K562 (cell line): Measurements from ENCODE around the gene PAIP2. TPM values are rescaled to one million over a fixed set of nuclear protein-coding genes. Genes with fewer than 3 reads are reported as not detected.

Experiments
- ATAC-seq: fragments of 200-7000 bp; cut with Tn5 transposase; 3 replicates; pipeline ENCODE4 v1.9.1; 2020; ENCODE audit warnings: moderate library complexity
- BruUV-seq: library from RNA; stranded (reverse); fragments of 400-500 nt; replicated peaks from 2 replicates; lab custom pipeline; 2021; lab: Mats Ljungman, UMichigan
- CTCF ChIA-PET: fragments of 300-600 bp; formaldehyde crosslinking; extraction: SDS; loops from one replicate; lab custom pipeline; 2021; ENCODE audit warnings: low intra/inter-chr PET ratio; lab: Yijun Ruan, JAX
- POLR2A ChIA-PET: fragments of 300-600, 350-650 bp; sonication (Branson Sonifier 250); formaldehyde crosslinking; extraction: SDS; loops from one replicate; lab custom pipeline; 2021; ENCODE audit warnings: antibody characterized with exemption, inconsistent platforms; lab: Yijun Ruan, JAX
- DNase-seq, 4 experiments: peaks; one replicate each; pipeline versions ENCODE4 v3.0.0 to v3.0.0-alpha.2; 2011 to 2018; ENCODE audit warnings: low spot score in 3 of 4, mixed read lengths in 3 of 4; ENCODE audit errors: extremely low read depth in 1 of 4
- FAIRE-seq: peaks from 2 replicates; lab custom pipeline; 2011; peaks lifted over from hg19 to GRCh38; lab: Jason Lieb, UNC
- H2AFZ ChIP-seq: 2 replicates; pipeline ENCODE4 v1.6.0; 2011; ENCODE audit warnings: low read depth, low read length, control low read depth, inconsistent platforms
- H3K27ac ChIP-seq: fragments of 200-600 bp; 3 replicates; pipeline ENCODE4 v1.8.0; 2011; ENCODE audit warnings: low read depth, mild to moderate bottlenecking, control low read depth, inconsistent platforms, low read length, moderate library complexity, mixed read lengths; ENCODE audit errors: extremely low read depth
- H3K27me3 ChIP-seq, 2 experiments: fragments of 300-600 bp in 1 of 2; 2 replicates in 1 of 2; 3 replicates in 1 of 2; pipeline versions ENCODE4 v1.6.0 to v1.8.0; 2011; ENCODE audit warnings: inconsistent platforms in 2 of 2, low read length in 2 of 2, mild to moderate bottlenecking in 1 of 2, mixed read lengths in 1 of 2, moderate library complexity in 1 of 2; ENCODE audit not compliant: control insufficient read depth in 2 of 2, insufficient read depth in 2 of 2
- H3K36me3 ChIP-seq: fragments of 300-600 bp; 3 replicates; pipeline ENCODE4 v1.8.0; 2011; ENCODE audit warnings: mild to moderate bottlenecking, low read length, inconsistent platforms; ENCODE audit not compliant: control insufficient read depth, insufficient read depth
- H3K4me1 ChIP-seq, 2 experiments: fragments of 200-600 bp in 1 of 2; replicated peaks in 1 of 2; 2 replicates in 1 of 2; 3 replicates in 1 of 2; pipeline versions ENCODE4 v1.5.1 to v1.8.0; 2011; ENCODE audit warnings: inconsistent platforms in 2 of 2, low read length in 2 of 2, mild to moderate bottlenecking in 1 of 2, mixed read lengths in 1 of 2, moderate library complexity in 1 of 2; ENCODE audit not compliant: control insufficient read depth in 2 of 2, insufficient read depth in 2 of 2
- H3K4me2 ChIP-seq: 2 replicates; pipeline ENCODE4 v1.6.1; 2011; ENCODE audit warnings: low read length, control low read depth, inconsistent platforms, mixed read lengths; ENCODE audit not compliant: insufficient read depth
- H3K4me3 ChIP-seq: fragments of 200-600 bp; sonication (generic), shearing (Covaris generic); 2 replicates; pipeline ENCODE4 v1.5.1; 2016; ENCODE audit warnings: control low read depth, inconsistent platforms
- H3K79me2 ChIP-seq: fragments of 200-600 bp; 3 replicates; pipeline ENCODE4 v1.8.0; 2011; ENCODE audit warnings: low read length, inconsistent platforms; ENCODE audit not compliant: control insufficient read depth, insufficient read depth
- H3K9ac ChIP-seq, 2 experiments: 2 replicates each; pipeline versions ENCODE4 v1.6.0 to v1.6.1; 2011; ENCODE audit warnings: low read depth in 2 of 2, low read length in 2 of 2, control low read depth in 1 of 2, inconsistent platforms in 1 of 2, mild to moderate bottlenecking in 1 of 2, mixed read lengths in 1 of 2; ENCODE audit not compliant: insufficient read depth in 1 of 2
- H3K9me1 ChIP-seq: one replicate; pipeline ENCODE4 v1.6.0; 2011; ENCODE audit warnings: inconsistent platforms, mild to moderate bottlenecking, low read length, moderate library complexity; ENCODE audit not compliant: control insufficient read depth, insufficient read depth
- H3K9me3 ChIP-seq: replicated peaks from 2 replicates; pipeline ENCODE4 v1.5.1; 2011; ENCODE audit warnings: low read depth, low read length, inconsistent platforms; ENCODE audit not compliant: control insufficient read depth, insufficient read depth
- H4K20me1 ChIP-seq: replicated peaks from 2 replicates; pipeline ENCODE4 v1.6.1; 2011; ENCODE audit warnings: low read length, inconsistent platforms, mixed read lengths; ENCODE audit not compliant: control insufficient read depth, insufficient read depth
- CBFB ChIP-seq: sonication (generic); formaldehyde crosslinking; IDR thresholded peaks from 2 replicates; pipeline ENCODE4 v1.4.0; 2020; ENCODE audit warnings: mild to moderate bottlenecking, missing genetic modification reagents
- CUX1 ChIP-seq: fragments of 200-800 bp; sonication (Bioruptor generic); IDR thresholded peaks from 2 replicates; pipeline ENCODE4 v1.6.1; 2016; ENCODE audit warnings: missing genetic modification characterization, missing compliant biosample characterization
- GTF2F1 ChIP-seq: IDR thresholded peaks from 2 replicates; pipeline ENCODE4 v1.6.1; 2011; ENCODE audit warnings: low read depth, low read length, improper control_type of control experiment
- HBP1 ChIP-seq: fragments of 450-650 bp; formaldehyde crosslinking; IDR thresholded peaks from 2 replicates; pipeline ENCODE4 v1.4.0; 2022; ENCODE audit warnings: missing genetic modification characterization
- HNRNPUL1 ChIP-seq: fragments of 200-400 bp; formaldehyde crosslinking; IDR thresholded peaks from 2 replicates; pipeline ENCODE4 v1.6.1; 2017; ENCODE audit warnings: low read length
- MLLT1 ChIP-seq, 2 experiments: fragments of 450-650 bp; IDR thresholded peaks; 2 replicates each; pipeline ENCODE4 v1.6.1; 2016
- NR2C2 ChIP-seq, 2 experiments: fragments of 200-800 bp in 1 of 2; sonication (Bioruptor generic) in 1 of 2; sonication (generic) in 1 of 2; formaldehyde crosslinking in 1 of 2; IDR thresholded peaks; 2 replicates each; pipeline versions ENCODE4 v1.6.1 to v1.8.0; 2016 to 2022; ENCODE audit warnings: mild to moderate bottlenecking in 1 of 2, missing compliant biosample characterization in 1 of 2, missing genetic modification characterization in 1 of 2, missing genetic modification reagents in 1 of 2
- RBM15 ChIP-seq: fragments of 200-400 bp; formaldehyde crosslinking; IDR thresholded peaks from 2 replicates; pipeline ENCODE4 v1.6.1; 2018; ENCODE audit warnings: mild to moderate bottlenecking, low read length, moderate library complexity; ENCODE audit not compliant: insufficient read depth
- RBM25 ChIP-seq: fragments of 200-400 bp; formaldehyde crosslinking; IDR thresholded peaks from 2 replicates; pipeline ENCODE4 v1.6.1; 2018; ENCODE audit warnings: low read length, low read depth, moderate library complexity; ENCODE audit not compliant: severe bottlenecking
- SNIP1 ChIP-seq: fragments of 450-650 bp; IDR thresholded peaks from 2 replicates; pipeline ENCODE4 v1.7.1; 2017; ENCODE audit warnings: low read depth, mild to moderate bottlenecking
- SUPT5H ChIP-seq: fragments of 450-650 bp; IDR thresholded peaks from 2 replicates; pipeline ENCODE4 v1.6.1; 2016
- TAF15 ChIP-seq: fragments of 200-400 bp; formaldehyde crosslinking; IDR thresholded peaks from 2 replicates; pipeline ENCODE4 v1.6.1; 2017; ENCODE audit warnings: mild to moderate bottlenecking, low read depth, low read length, moderate library complexity
- ZNF77 ChIP-seq: fragments of 250-450 bp; sonication (Bioruptor Pico); IDR thresholded peaks from 2 replicates; pipeline ENCODE4 v1.5.0; 2020
- WGBS: fragments of 100-300 bp; shearing (Covaris generic); methylation state at CpG from one replicate; pipeline ENCODE4 v1.1.6; 2016; ENCODE audit warnings: low coverage, mixed read lengths; ENCODE audit not compliant: insufficient coverage; ENCODE audit errors: missing lambda C conversion rate; 5-methylcytosine and 5-hydroxymethylcytosine counted together
- in situ Hi-C: fragments of 300-500 bp; cut with MboI; formaldehyde crosslinking; loops from 4 replicates; pipeline ENCODE4 v1.15.0; 2018; ENCODE audit warnings: inconsistent platforms, mixed read lengths
- intact Hi-C: fragments of 100-400 bp; cut with micrococcal nuclease; formaldehyde crosslinking; loops from 2 replicates; pipeline ENCODE4 v1.14.2; 2022
- polyA plus RNA-seq, 8 experiments: library from polyadenylated mRNA; depleted of rRNA in 4 of 8; stranded (reverse) in 5 of 8; unstranded in 3 of 8; fragments of >200 nt; fragmentation: Nextera tagmentation in 2 of 8; fragmentation: Illumina TruSeq in 1 of 8; extraction: Ambion mirVana in 2 of 8; extraction: Trizol in 1 of 8; gene quantifications; 2 replicates each; pipeline versions ENCODE4 v1.2.1 to v1.2.3, GENCODE V29; 2011 to 2014; ENCODE audit warnings: inconsistent platforms in 1 of 8, missing spikeins in 1 of 8
- total RNA-seq, 7 experiments: library from RNA; depleted of rRNA in 6 of 7; stranded (reverse); fragments of >200 nt in 6 of 7; fragmentation: Illumina TruSeq in 2 of 7; extraction: Trizol in 2 of 7; gene quantifications; 2 replicates each; pipeline versions ENCODE4 v1.2.1 to v1.2.3, GENCODE V29; 2011 to 2021; ENCODE audit warnings: low replicate concordance in 1 of 7

The PAIP2 gene
- total and polyA plus RNA-seq, 9 of the 15 experiments (the other 6 are each of a cell fraction or from before 2014, with no cell fraction given), result 78.3 to 187 (median 128) TPM

- no peak overlapping the region for H3K9ac ChIP-seq
- BruUV-seq, result no TSS peak
- no peak for DNase-seq
- peaks cover 53% of the 10 kb centered on the region for H3K36me3 ChIP-seq
- no peaks in the 10 kb centered on the region for H3K27me3 ChIP-seq
- POLR2A ChIA-PET, result interaction anchor here (0.6 to 7.4 kb wide), 9 partner anchors 9 to 328 kb away, joined by 3 to 105 read pairs (median 6); partner anchors contain the start of genes MATR3 and SLC23A1
- no peak overlapping the region for H3K4me3 ChIP-seq
- in situ Hi-C loops (no loop called here), intact Hi-C loops (no loop called here)
- H3K9me1 ChIP-seq, result peaks cover 9% of the 10 kb centered on the region
- CTCF ChIA-PET, result no interaction called here
- no peaks in the 10 kb centered on the region for H3K9me3 ChIP-seq
- H3K27ac ChIP-seq, result no peak overlapping the region; the same call in 2 of the 3 replicates
- no peak for FAIRE-seq
- H4K20me1 ChIP-seq, result peaks cover 80% of the 10 kb centered on the region
- WGBS, result 39% methylated on average over 3 of the region's 3 CpGs
- H2AFZ ChIP-seq, result no peak overlapping the region
- no peak overlapping the region for H3K4me2 ChIP-seq
- peaks cover 100% of the 10 kb centered on the region for H3K79me2 ChIP-seq
- no peak for ATAC-seq
- H3K4me1 ChIP-seq, result peaks cover 10 to 24% of the 10 kb centered on the region in 2 experiments; a peak in 3 of 5 replicates
- TF ChIP-seq HBP1 (CRISPR knock-in tag) (no peak), NR2C2 (CRISPR knock-in tag; IDR thresholded peaks at IDR 0.05) (no peak), NR2C2 (tag; IDR thresholded peaks at IDR 0.05) (no peak), MLLT1 (IDR thresholded peaks at IDR 0.05) (no peak), RBM15 (no peak), GTF2F1 (no peak), CBFB (CRISPR knock-in tag) (no peak), CUX1 (CRISPR knock-in tag) (no peak), RBM25 (no peak), TAF15 (no peak), ZNF77 (no peak), SNIP1 (no peak), HNRNPUL1 (no peak), SUPT5H (no peak)
These were observed 37.0 kb upstream of the PAIP2 start for GRCh38 chr5:139304391-139305324.
